GM21576 (cell line): ENCODE results near the gene TFF2.

Experiments used
- ATAC-seq: cut with Tn5 transposase; IDR thresholded peaks from one replicate; pipeline ENCODE4 v1.9.1; 2021; ENCODE audit warnings: mild to moderate bottlenecking, moderate library complexity; ENCODE audit not compliant: unreplicated experiment

Gene TFF2

DNA sequence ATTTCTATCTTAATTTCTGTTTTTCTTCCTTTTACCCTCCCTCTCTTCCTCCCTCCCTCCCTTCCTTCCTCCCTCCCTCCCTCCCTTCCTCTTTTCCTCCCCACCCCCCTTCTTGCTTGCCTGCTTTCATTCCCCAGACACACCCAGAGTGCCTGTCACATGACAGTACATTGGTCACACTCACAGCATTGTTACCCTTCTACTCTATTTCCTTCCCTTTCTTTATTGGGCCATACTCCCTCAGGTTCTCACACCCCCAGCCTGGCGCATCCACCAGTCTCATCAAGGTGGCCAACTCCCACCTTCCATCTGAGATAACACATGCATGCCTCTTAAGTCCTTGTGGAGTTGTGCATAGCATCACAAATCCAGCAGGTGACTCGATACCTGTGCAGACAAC is 34.2 kb upstream of the TFF2 start:
- ATAC-seq = no peak

- ATAC-seq = no peak
Observed at GRCh38 chr21:42384156-42384945, 33.6 kb upstream of the TFF2 start.

DNA sequence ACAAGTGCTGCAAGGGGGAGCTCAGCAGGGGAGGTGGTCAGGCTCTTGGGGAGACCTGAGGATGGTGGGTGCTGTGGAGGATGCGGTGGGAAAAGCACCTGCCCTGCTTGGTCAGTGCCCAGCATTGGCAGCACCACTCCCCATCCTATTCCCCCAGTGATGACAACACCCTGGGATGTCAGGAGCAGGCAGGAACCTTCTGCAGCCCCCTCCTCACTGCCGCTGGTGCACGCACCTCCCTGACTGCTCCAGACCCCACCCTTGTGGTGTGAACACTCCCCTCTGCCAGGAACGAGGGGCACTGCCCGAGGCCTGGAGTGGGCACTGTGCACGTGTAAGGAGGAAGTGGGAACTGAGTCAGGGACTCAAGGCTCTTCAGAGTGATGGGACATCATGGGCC is 32.5 kb upstream of the TFF2 start:
- no peak for ATAC-seq

DNA sequence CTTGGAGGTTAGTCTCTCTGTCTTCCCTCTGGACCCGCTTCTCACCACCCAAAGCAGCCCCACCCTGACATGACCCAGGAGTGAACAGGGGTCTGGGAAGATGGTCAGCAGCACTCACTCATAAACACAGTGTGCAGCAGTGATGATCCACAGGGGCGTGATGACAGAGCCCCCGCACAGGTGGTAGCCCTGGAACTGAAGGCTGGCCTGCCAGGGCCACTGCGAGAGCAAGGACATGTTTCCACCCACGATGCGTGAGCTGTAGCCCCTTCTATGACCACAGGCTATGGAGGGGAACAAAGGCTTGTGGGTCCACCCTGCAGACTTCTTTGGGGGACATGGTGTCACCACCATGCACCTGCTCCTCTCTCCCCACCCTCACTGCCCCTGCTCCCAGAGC is 32.1 kb upstream of the TFF2 start:
- no peak for ATAC-seq

DNA sequence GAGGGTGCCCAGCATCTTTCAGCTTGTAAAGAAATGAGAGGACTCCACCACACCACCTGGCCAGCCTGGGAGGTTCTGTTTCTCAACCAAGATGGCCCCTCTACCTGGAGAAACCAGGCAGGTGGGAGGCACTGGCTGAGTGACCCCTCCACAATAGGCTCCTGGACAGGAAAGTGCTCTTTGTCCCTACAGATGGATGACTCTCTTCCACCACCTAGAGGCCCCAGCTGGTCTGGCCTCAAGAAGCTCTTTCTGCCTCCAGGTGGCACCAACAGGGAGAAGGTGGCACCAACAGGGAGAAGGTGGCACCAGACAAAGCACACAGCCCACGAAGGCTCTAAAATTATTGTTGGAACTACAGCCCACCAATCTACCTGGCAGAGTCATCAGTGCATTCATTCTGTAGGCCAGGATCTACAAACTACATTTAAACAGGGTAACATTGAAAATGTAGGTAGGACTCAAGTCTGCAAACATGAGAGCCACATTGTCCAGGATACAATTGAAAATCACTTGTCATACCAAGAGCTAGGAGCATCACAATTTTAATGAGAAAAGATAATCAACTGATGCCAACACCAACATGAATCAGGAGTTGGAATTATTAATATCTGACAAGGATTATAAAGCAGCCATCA is 30.7 kb upstream of the TFF2 start:
- no peak for ATAC-seq

DNA sequence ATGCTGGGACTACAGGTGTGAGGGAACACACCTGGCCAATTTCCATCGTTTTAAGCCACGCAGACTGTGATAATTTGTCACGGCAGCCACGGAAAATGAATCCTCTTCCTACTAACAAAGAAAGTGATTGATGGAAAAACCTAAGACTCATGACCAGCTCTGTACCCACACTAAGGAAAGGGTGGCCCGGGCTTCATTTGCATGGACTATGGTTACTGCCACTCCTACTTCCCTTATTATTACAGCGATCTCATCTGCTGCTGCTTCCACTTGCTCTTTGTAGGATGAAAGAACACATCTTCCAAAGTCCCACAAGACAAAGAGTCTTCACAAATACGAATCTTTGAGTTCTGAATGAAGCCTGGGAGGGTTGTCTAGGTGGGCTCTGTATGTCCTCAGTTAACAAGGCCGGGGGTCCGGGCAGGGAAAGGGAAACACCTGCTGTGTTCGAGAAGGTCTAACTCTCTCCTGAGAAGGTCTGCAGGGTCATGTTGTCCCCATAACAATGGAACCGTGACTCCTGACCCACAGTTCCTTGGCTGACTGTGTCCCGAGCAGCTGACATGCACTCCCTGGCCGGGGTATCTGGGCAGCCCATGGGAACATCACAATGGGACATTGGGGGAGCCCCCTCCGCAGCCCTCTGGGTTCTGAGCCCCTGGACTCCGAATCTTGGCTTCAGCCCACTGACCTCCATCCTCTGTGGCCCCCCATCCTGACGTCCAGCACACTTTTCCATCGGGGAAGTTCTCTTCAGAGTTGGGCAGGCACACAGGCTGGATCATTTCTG is 28.8 kb upstream of the TFF2 start:
- ATAC-seq = no peak

GRCh38 chr21:42378418-42378817 is 27.6 kb upstream of the TFF2 start:
- ATAC-seq = no peak

DNA sequence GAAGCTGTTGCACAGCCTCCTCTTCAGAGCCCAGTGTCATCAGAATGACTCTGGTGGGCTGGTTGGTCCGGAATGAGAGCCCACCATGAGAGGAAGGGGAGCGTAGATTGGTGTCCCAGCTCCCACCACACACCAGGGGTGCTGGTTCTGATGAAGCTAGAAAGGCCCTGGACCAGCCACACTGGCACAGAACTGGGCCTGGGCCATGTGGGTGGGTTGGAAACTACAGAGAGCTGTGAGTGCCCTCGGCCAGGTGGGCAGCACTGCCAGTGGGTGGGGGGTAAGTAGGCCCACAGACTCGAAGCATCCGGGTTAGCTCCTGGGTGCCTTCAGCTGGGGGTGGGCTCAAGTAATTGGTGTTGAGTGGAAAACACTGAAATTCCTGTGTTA is 27.2 kb upstream of the TFF2 start:
- no peak for ATAC-seq

DNA sequence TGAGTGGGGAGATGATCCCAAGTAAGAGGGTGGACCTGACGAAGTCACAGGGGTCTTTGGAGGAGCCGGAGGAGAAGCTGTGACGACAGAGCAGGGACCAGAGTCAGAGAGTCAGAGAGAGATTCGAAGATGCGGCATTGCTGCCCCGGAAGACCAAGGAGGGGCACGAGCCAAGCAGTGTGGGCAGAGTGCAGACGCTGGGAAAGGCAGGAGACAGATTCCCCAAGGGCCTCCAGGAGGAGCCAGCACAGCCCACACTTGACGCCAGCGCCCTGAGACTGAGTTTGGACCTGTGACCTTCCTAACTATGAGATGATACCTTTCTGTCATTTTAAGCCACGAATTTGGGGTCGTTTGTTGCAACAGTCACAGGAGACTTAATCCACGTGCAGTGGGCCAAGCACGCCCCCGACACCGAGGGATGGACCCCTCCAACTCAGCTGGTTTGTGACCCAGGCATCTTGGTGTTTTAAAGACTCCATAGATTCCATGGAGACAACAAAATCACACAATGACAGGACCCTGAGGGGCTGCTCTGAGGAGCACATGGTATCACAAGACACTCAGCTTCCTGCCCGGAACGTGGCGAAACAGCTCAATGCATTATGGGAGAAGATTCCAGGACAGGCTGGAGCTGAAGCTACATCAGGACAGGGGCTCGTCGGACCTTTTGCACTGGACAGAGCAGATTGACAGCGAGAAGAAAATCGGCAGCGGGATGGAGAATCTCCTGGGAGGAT is 26.6 kb upstream of the TFF2 start:
- no peak for ATAC-seq

- ATAC-seq = no peak
Observed at GRCh38 chr21:42376338-42376982, 25.7 kb upstream of the TFF2 start.

- no peak for ATAC-seq
Observed at GRCh38 chr21:42375966-42376337, 25.2 kb upstream of the TFF2 start.

DNA sequence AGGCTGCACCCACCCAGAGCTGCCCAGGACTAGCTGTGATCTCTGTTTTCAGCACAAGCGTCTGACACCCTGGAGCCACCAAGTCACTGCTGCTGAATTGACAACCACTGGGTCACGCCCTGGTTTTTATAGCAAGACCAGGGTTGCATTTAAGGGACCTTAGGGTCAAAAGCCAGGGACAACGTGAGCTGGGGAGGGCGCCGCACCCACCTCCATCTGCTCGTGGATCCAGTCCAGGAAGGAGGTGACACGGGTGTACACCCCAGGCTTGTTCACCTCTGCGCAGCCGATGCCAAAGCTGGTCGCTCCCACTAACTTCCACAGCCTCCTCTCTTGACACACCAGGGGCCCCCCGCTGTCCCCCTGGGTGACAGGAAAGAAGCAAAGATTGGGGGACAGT is 24.7 kb upstream of the TFF2 start:
- no peak for ATAC-seq

DNA sequence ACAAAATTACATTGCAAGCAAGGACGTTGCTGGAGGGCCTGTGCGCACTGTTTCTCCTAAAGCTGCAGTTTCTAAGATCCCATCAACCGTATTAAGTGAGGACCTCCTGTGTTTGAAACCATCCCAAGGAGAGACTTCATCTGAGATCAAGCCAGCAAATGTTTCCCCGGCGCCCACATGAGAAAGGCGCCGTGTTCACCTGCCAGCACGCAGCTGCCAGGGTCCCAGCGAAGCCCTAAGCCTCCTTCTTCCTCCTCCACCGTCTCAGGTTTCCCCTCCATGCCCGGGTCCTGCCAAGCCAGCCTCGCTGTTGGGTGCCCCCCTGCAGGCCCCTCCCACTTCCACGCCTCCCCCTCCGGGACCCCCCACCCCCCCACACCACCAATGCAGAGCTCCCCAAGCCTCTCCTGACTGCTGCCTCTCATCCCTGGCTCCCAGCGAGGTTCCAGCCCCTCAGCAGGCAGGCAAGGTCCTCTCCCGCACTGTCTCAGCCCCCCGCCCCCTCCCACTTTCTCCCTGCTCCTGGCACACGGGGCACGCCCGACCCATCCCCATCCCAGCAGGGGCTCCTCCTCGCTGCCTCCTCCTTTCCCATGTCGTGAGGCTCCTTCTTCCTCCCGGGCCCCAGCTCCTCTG is 24.2 kb upstream of the TFF2 start:
- ATAC-seq = no peak

GRCh38 chr21:42374457-42374856 is 23.7 kb upstream of the TFF2 start:
- no peak for ATAC-seq

DNA sequence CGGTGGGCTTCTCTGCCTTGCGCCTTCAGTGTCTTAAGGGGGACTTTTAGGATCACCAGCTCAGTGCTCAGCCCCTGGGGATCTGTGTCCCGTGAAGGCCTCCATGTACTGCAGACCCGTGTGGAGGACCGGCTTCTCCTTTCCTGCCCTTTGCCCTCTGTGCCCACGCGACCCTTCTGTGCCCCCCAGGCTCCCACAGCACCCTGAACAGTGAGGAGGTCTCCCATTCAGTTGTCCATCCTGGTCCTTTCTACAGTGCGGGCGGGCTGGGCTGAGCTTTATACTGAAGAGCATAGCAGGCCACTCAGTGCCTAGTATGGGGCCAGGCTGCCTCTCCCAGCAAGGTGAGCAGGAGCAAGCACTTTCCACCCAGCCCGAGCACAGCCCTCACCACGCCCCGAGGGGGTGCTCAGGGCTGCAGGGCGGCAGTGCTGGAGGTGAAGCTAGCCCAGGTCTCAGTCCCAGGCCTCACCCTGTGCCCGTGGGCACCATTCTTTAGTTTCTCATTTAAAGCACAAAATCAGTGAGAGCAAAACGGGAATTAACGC is 23.2 kb upstream of the TFF2 start:
- ATAC-seq = no peak

- no peak for ATAC-seq
Observed at GRCh38 chr21:42373196-42373907, 22.6 kb upstream of the TFF2 start.

GRCh38 chr21:42370894-42371654 is 20.3 kb upstream of the TFF2 start:
- no peak for ATAC-seq

- ATAC-seq = no peak
Observed at GRCh38 chr21:42369821-42370220, 19.0 kb upstream of the TFF2 start.
